ENCODE measurements around the gene APIP. TPM values are rescaled to one million over a fixed set of nuclear protein-coding genes. Genes with fewer than 3 reads are reported as not detected.

APIP gene
- total RNA-seq, 1 donor from 2014 or later: 23.5 TPM

GRCh38 chr11:34944692-34945091, 28.5 kb upstream of the APIP start:
- Mint-ChIP-seq H3K4me3 (ENCODE audit: low read depth) (no peak overlapping the region), H3K27me3 (no peaks in the 10 kb centered on the region), H3K4me1 (ENCODE audit: low read depth) (no peaks in the 10 kb centered on the region), H3K9me3 (ENCODE audit: low read depth) (peaks cover 5% of the 10 kb centered on the region), H3K36me3 (ENCODE audit: insufficient read depth) (peaks cover 12% of the 10 kb centered on the region), H3K27ac (no peak overlapping the region)
- DNase-seq (ENCODE audit: low spot score, unreplicated experiment): no peak
- TF ChIP-seq CTCF (IDR thresholded peaks at IDR 0.05; ENCODE audit: unreplicated experiment): no peak

GRCh38 chr11:34941688-34942087, 25.5 kb upstream of the APIP start:
- H3K36me3 Mint-ChIP-seq (ENCODE audit: insufficient read depth): peaks cover 7% of the 10 kb centered on the region
- H3K27me3 Mint-ChIP-seq: no peaks in the 10 kb centered on the region
- no peak for TF ChIP-seq CTCF (IDR thresholded peaks at IDR 0.05; ENCODE audit: unreplicated experiment)
- H3K9me3 Mint-ChIP-seq (ENCODE audit: low read depth): peaks cover 5% of the 10 kb centered on the region
- no peaks in the 10 kb centered on the region for H3K4me1 Mint-ChIP-seq (ENCODE audit: low read depth)
- no peak overlapping the region for H3K4me3 Mint-ChIP-seq (ENCODE audit: low read depth)
- no peak for DNase-seq (ENCODE audit: low spot score, unreplicated experiment)
- H3K27ac Mint-ChIP-seq: no peak overlapping the region

- no peak for TF ChIP-seq CTCF (IDR thresholded peaks at IDR 0.05; ENCODE audit: unreplicated experiment)
- Mint-ChIP-seq H3K27me3 (no peaks in the 10 kb centered on the region), H3K27ac (no peak overlapping the region), H3K4me3 (ENCODE audit: low read depth) (no peak overlapping the region), H3K4me1 (ENCODE audit: low read depth) (no peaks in the 10 kb centered on the region), H3K36me3 (ENCODE audit: insufficient read depth) (peaks cover 11% of the 10 kb centered on the region), H3K9me3 (ENCODE audit: low read depth) (peaks cover 5% of the 10 kb centered on the region)
- DNase-seq (ENCODE audit: low spot score, unreplicated experiment): no peak
Observed at GRCh38 chr11:34940026-34940677, 24.0 kb upstream of the APIP start.

- peaks cover 9% of the 10 kb centered on the region for H3K36me3 Mint-ChIP-seq (ENCODE audit: insufficient read depth)
- H3K4me3 Mint-ChIP-seq (ENCODE audit: low read depth): no peak overlapping the region
- no peak overlapping the region for H3K27ac Mint-ChIP-seq
- no peaks in the 10 kb centered on the region for H3K9me3 Mint-ChIP-seq (ENCODE audit: low read depth)
- no peaks in the 10 kb centered on the region for H3K4me1 Mint-ChIP-seq (ENCODE audit: low read depth)
- TF ChIP-seq CTCF (IDR thresholded peaks at IDR 0.05; ENCODE audit: unreplicated experiment): no peak
- no peak for DNase-seq (ENCODE audit: low spot score, unreplicated experiment)
- no peaks in the 10 kb centered on the region for H3K27me3 Mint-ChIP-seq
Observed at GRCh38 chr11:34938611-34939010, 22.4 kb upstream of the APIP start.

- Mint-ChIP-seq H3K9me3 (ENCODE audit: low read depth) (no peaks in the 10 kb centered on the region), H3K36me3 (ENCODE audit: insufficient read depth) (peaks cover 14% of the 10 kb centered on the region), H3K4me3 (ENCODE audit: low read depth) (no peak overlapping the region), H3K27ac (no peak overlapping the region), H3K27me3 (no peaks in the 10 kb centered on the region), H3K4me1 (ENCODE audit: low read depth) (no peaks in the 10 kb centered on the region)
- TF ChIP-seq CTCF (IDR thresholded peaks at IDR 0.05; ENCODE audit: unreplicated experiment): no peak
- no peak for DNase-seq (ENCODE audit: low spot score, unreplicated experiment)
Observed at GRCh38 chr11:34936945-34937629, 20.9 kb upstream of the APIP start.

All from progenitor cell of endocrine pancreas (in vitro differentiated cells).